Bronchial epithelial cell (primary cell): Measurements from ENCODE around the gene DMWD. TPM values are rescaled to one million over a fixed set of nuclear protein-coding genes. Genes with fewer than 3 reads are reported as not detected.

Experiments
- DNase-seq: peaks from one replicate; pipeline ENCODE4 v3.0.0-alpha.2; 2010; ENCODE audit warnings: low read depth
- FAIRE-seq: peaks from 2 replicates; lab custom pipeline; 2011; peaks lifted over from hg19 to GRCh38; lab: Jason Lieb, UNC
- H3K27me3 ChIP-seq: 2 replicates; pipeline ENCODE4 v1.5.1; 2011; ENCODE audit warnings: low read length; ENCODE audit not compliant: control insufficient read depth, insufficient read depth
- H3K36me3 ChIP-seq: 2 replicates; pipeline ENCODE4 v1.5.1; 2011; ENCODE audit warnings: low read length; ENCODE audit not compliant: control insufficient read depth, insufficient read depth
- H3K4me3 ChIP-seq: 2 replicates; pipeline ENCODE4 v1.5.1; 2011; ENCODE audit warnings: mild to moderate bottlenecking, low read depth, low read length, control low read depth
- CTCF ChIP-seq: IDR thresholded peaks from 2 replicates; pipeline ENCODE4 v1.5.1; 2011; ENCODE audit warnings: mild to moderate bottlenecking, moderate library complexity, low read length, control low read depth, inconsistent platforms; ENCODE audit not compliant: insufficient read depth, severe bottlenecking
- total RNA-seq: library from RNA; depleted of rRNA; stranded (reverse); fragments of >200 nt; gene quantifications from 2 replicates; pipeline ENCODE4 v1.2.1, GENCODE V29; 2014

The DMWD gene
- 25.3 and 29.0 TPM in 2 replicates for total RNA-seq

- H3K4me3 ChIP-seq, result peak within 1 kb of the TSS; percentile 80
- no peaks in the 10 kb centered on the region for H3K27me3 ChIP-seq
- no peak for TF ChIP-seq CTCF
- FAIRE-seq (peak; percentile 58), DNase-seq (peak; percentile 93)
- H3K36me3 ChIP-seq, result peaks cover 7% of the 10 kb centered on the region
Measured at GRCh38 chr19:45792470-45793177, at the start of gene DMWD. TSS of gene DMWD (minus strand) at chr19:45792845. CDS start at chr19:45792756, 89 bp downstream.

DNA sequence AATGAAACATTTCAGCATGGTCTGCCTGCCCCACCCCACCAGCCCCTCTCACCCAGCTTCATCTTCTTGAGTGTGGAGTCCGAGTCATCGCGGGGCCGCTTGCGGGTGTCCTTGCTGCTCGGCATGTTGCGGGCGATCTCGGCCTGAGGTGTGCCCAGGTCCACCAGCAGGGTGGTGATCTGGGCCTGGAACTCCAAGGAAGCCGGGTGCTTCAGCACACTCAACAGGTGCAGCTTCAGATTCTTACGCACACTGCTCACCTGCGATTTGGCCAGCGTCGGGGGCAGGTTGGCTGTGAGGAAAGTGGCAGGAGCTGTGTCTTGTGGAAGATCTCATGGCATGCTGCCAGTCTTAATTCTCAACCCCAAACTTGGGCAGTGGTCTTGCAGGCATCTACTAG is 49.6 kb upstream of the DMWD start:
- Histone ChIP-seq H3K27me3 (no peaks in the 10 kb centered on the region), H3K36me3 (peaks cover 22% of the 10 kb centered on the region), H3K4me3 (no peak overlapping the region)
- no peak for DNase-seq
- no peak for TF ChIP-seq CTCF
- no peak for FAIRE-seq

- no peaks in the 10 kb centered on the region for H3K27me3 ChIP-seq
- TF ChIP-seq CTCF, result no peak
- DNase-seq (no peak), FAIRE-seq (no peak)
- H3K4me3 ChIP-seq, result no peak overlapping the region
- H3K36me3 ChIP-seq, result peaks cover 34% of the 10 kb centered on the region
Measured at GRCh38 chr19:45834970-45835369, 42.3 kb upstream of the DMWD start.

DNA sequence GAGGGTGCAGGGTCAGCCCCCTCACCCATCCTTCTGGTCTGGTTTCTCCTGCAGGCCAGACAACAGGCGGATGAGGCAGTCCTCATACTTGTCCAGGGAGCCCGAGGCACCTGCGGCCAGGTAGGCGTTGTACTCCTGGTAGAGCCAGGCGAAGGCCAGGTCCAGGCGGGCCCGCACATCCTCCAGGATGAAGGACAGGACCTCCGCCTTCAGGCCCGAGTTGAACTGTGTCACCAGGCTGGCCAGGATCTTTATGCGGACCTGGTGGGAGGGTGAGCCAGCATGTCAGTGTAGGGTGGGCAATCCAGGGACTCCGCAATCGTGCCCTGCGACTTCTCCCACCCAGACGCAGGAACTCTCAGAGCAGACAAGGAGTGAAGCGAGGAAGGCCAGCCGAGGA is 36.3 kb upstream of the DMWD start:
- DNase-seq (no peak), FAIRE-seq (no peak)
- Histone ChIP-seq H3K36me3 (peaks cover 58% of the 10 kb centered on the region), H3K27me3 (no peaks in the 10 kb centered on the region), H3K4me3 (no peak overlapping the region)
- TF ChIP-seq CTCF, result no peak

DNA sequence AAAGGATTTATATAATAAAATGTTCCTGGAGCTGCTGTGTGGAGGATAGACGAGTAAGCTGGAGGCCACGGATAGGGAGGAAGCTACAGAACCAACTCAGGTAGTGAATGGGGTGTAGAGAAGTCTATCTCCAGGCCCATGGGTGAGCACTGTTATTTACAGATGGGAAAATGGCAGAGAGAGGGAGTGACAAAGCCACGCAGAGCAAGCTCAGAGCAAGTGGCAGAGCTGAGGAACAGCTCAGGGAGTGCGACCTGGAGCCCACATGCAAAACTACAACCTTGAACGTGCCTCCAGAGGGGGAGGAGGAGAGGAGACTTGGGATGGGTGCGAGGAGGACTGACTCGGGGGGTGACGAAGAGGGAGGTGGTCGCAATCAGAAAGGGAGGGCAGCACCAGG is 35.9 kb upstream of the DMWD start:
- no peak for TF ChIP-seq CTCF
- FAIRE-seq (no peak), DNase-seq (no peak)
- Histone ChIP-seq H3K27me3 (no peaks in the 10 kb centered on the region), H3K36me3 (peaks cover 62% of the 10 kb centered on the region), H3K4me3 (no peak overlapping the region)
